Activated CD8-positive, alpha-beta T cell treated with anti-CD3 and anti-CD28 coated beads for 36 hours (primary cell): ENCODE data around the gene FNDC1. TPM values are rescaled to one million over a fixed set of nuclear protein-coding genes. Genes with fewer than 3 reads are reported as not detected.
A peak's percentile ranks its signal among the peaks of the same experiment; 100 is the strongest.

Experiments used
- ATAC-seq: fragments of 200-7000 bp; cut with Tn5 transposase; one replicate; pipeline ENCODE4 v1.10.0; 2021; ENCODE audit warnings: mild to moderate bottlenecking, moderate library complexity
- CTCF ChIA-PET: fragments of 350-600 bp; sonication (Branson Sonifier 250); formaldehyde crosslinking; loops from one replicate; lab custom pipeline; 2021; ENCODE audit warnings: antibody characterized with exemption; lab: Charles Lee
- POLR2A ChIA-PET: fragments of 350-600 bp; sonication (Branson Sonifier 250); formaldehyde crosslinking; loops from one replicate; lab custom pipeline; 2021; ENCODE audit warnings: antibody characterized with exemption; lab: Charles Lee
- DNase-seq: peaks from one replicate; pipeline ENCODE4 v3.0.0-alpha.2; 2020
- H3K27ac Mint-ChIP-seq: one replicate; pipeline ENCODE4 v1.8.0; 2021; ENCODE audit warnings: mild to moderate bottlenecking, mixed read lengths
- H3K27me3 Mint-ChIP-seq: one replicate; pipeline ENCODE4 v1.8.0; 2021; ENCODE audit warnings: mixed read lengths
- H3K36me3 Mint-ChIP-seq: one replicate; pipeline ENCODE4 v1.8.0; 2021; ENCODE audit warnings: low read depth, mixed read lengths
- H3K4me1 Mint-ChIP-seq: one replicate; pipeline ENCODE4 v1.8.0; 2021; ENCODE audit warnings: low read depth, mixed read lengths
- H3K4me3 Mint-ChIP-seq: one replicate; pipeline ENCODE4 v1.8.0; 2021; ENCODE audit warnings: mild to moderate bottlenecking, moderate library complexity, mixed read lengths
- H3K9me3 Mint-ChIP-seq: one replicate; pipeline ENCODE4 v1.8.0; 2021; ENCODE audit warnings: mixed read lengths
- CTCF ChIP-seq: fragments of 200-600 bp; IDR thresholded peaks from one replicate; pipeline ENCODE4 v1.8.0; 2022; ENCODE audit warnings: antibody characterized with exemption, mild to moderate bottlenecking
- intact Hi-C: fragments of 100-400 bp; cut with micrococcal nuclease; formaldehyde crosslinking; loops from one replicate; pipeline ENCODE4 v1.10.0; 2022
- total RNA-seq, 2 experiments: library from RNA; stranded (reverse); gene quantifications; one replicate each; pipeline ENCODE4 v1.2.3, GENCODE V29; 2021

The FNDC1 gene
- total RNA-seq, 2 experiments from 2014 or later: not detected

GRCh38 chr6:159142531-159142930, 26.7 kb upstream of the FNDC1 start:
- CTCF ChIA-PET: interaction anchor here (1.2 to 8.8 kb wide), 5 partner anchors 7 to 133 kb away, joined by 3 to 73 read pairs (median 6); no protein-coding TSS in a partner anchor
- intact Hi-C loops: no loop called here
- ATAC-seq (no peak), DNase-seq (no peak)
- Mint-ChIP-seq H3K36me3 (no peaks in the 10 kb centered on the region), H3K27me3 (peaks cover 4% of the 10 kb centered on the region), H3K9me3 (peaks cover 7% of the 10 kb centered on the region), H3K4me1 (no peaks in the 10 kb centered on the region), H3K27ac (no peak overlapping the region), H3K4me3 (no peak overlapping the region)
- POLR2A ChIA-PET: no interaction called here
- TF ChIP-seq CTCF: no peak

GRCh38 chr6:159148641-159149040, 20.6 kb upstream of the FNDC1 start:
- peaks cover 2% of the 10 kb centered on the region for H3K4me1 Mint-ChIP-seq
- no peak overlapping the region for H3K27ac Mint-ChIP-seq
- intact Hi-C loops: no loop called here
- no peaks in the 10 kb centered on the region for H3K36me3 Mint-ChIP-seq
- ATAC-seq (no peak), DNase-seq (no peak)
- no peak overlapping the region for H3K4me3 Mint-ChIP-seq
- peaks cover 3% of the 10 kb centered on the region for H3K27me3 Mint-ChIP-seq
- POLR2A ChIA-PET: no interaction called here
- CTCF ChIA-PET: interaction anchor here (0.6 to 8.8 kb wide), 7 partner anchors 9 to 172 kb away, joined by 3 to 73 read pairs (median 3); no protein-coding TSS in a partner anchor
- peaks cover 2% of the 10 kb centered on the region for H3K9me3 Mint-ChIP-seq
- TF ChIP-seq CTCF: no peak

- CTCF ChIA-PET: interaction anchor here (0.9 to 8.8 kb wide), 6 partner anchors 10 to 173 kb away, joined by 3 to 73 read pairs (median 3); no protein-coding TSS in a partner anchor
- DNase-seq (no peak), ATAC-seq (no peak)
- no peak for TF ChIP-seq CTCF
- H3K4me3 Mint-ChIP-seq: no peak overlapping the region
- H3K27me3 Mint-ChIP-seq: peaks cover 3% of the 10 kb centered on the region
- peaks cover 2% of the 10 kb centered on the region for H3K4me1 Mint-ChIP-seq
- POLR2A ChIA-PET: interaction anchor here (0.6 kb wide), 1 partner anchor 146 kb away, joined by 4 read pairs; no protein-coding TSS in a partner anchor
- intact Hi-C loops: no loop called here
- H3K27ac Mint-ChIP-seq: no peak overlapping the region
- no peaks in the 10 kb centered on the region for H3K36me3 Mint-ChIP-seq
- H3K9me3 Mint-ChIP-seq: no peaks in the 10 kb centered on the region
Observed at GRCh38 chr6:159149641-159150040, 19.6 kb upstream of the FNDC1 start.

- DNase-seq (peak; percentile 66), ATAC-seq (peak; percentile 71)
- peak; percentile 96 for TF ChIP-seq CTCF
- intact Hi-C loops: no loop called here
- Mint-ChIP-seq H3K27me3 (peaks cover 2% of the 10 kb centered on the region), H3K36me3 (no peaks in the 10 kb centered on the region), H3K9me3 (peaks cover 8% of the 10 kb centered on the region), H3K27ac (no peak overlapping the region), H3K4me1 (peaks cover 2% of the 10 kb centered on the region), H3K4me3 (no peak overlapping the region)
- POLR2A ChIA-PET: no interaction called here
- CTCF ChIA-PET: interaction anchor here (0.7 to 2.3 kb wide), 21 partner anchors 9 to 513 kb away, joined by 3 to 9 read pairs (median 5); no protein-coding TSS in a partner anchor
Observed at GRCh38 chr6:159151266-159151855, 17.8 kb upstream of the FNDC1 start.

GRCh38 chr6:159152041-159152440, 17.2 kb upstream of the FNDC1 start:
- ChIA-PET CTCF (interaction anchor here (0.7 to 2.3 kb wide), 21 partner anchors 10 to 512 kb away, joined by 3 to 9 read pairs (median 5); no protein-coding TSS in a partner anchor), POLR2A (no interaction called here)
- H3K4me3 Mint-ChIP-seq: no peak overlapping the region
- H3K36me3 Mint-ChIP-seq: peaks cover under 1% of the 10 kb centered on the region
- peaks cover 15% of the 10 kb centered on the region for H3K9me3 Mint-ChIP-seq
- peaks cover 2% of the 10 kb centered on the region for H3K4me1 Mint-ChIP-seq
- no peak for TF ChIP-seq CTCF
- intact Hi-C loops: no loop called here
- DNase-seq: no peak
- H3K27me3 Mint-ChIP-seq: peaks cover 2% of the 10 kb centered on the region
- no peak for ATAC-seq
- H3K27ac Mint-ChIP-seq: no peak overlapping the region
